Heart right ventricle (tissue), 16 donors: ENCODE measurements around the gene ENTPD8. TPM values are rescaled to one million over a fixed set of nuclear protein-coding genes. Genes with fewer than 3 reads are reported as not detected.

Experiments
- ATAC-seq, 8 donors: fragments of 200-7000 bp; cut with Tn5 transposase; one replicate each; pipeline ENCODE4 v1.9.1; 2020; ENCODE audit warnings: mild to moderate bottlenecking in 8 of 8, moderate library complexity in 8 of 8, moderate number of reproducible peaks in 1 of 8
- DNase-seq, 2 donors: peaks; one replicate each; pipeline ENCODE4 v3.0.0-alpha.2; 2020
- H3K27ac ChIP-seq, 10 donors: fragments of 200-600 bp; sonication (generic) in 2 of 10; one replicate each; pipeline versions ENCODE4 v1.5.0 to v1.8.0; 2020 to 2022; ENCODE audit warnings: mild to moderate bottlenecking in 3 of 10
- H3K27me3 ChIP-seq, 7 donors: fragments of 200-600 bp; one replicate each; pipeline ENCODE4 v1.8.0; 2021 to 2022; ENCODE audit warnings: mild to moderate bottlenecking in 2 of 7
- H3K36me3 ChIP-seq, 9 donors: fragments of 200-600 bp; sonication (generic) in 1 of 9; one replicate each; pipeline versions ENCODE4 v1.5.0 to v1.8.0; 2020 to 2022; ENCODE audit warnings: mild to moderate bottlenecking in 2 of 9
- H3K4me1 ChIP-seq, 9 donors: fragments of 200-600 bp; sonication (generic) in 1 of 9; one replicate each; pipeline versions ENCODE4 v1.5.0 to v1.8.0; 2020 to 2022; ENCODE audit warnings: mild to moderate bottlenecking in 4 of 9
- H3K4me3 ChIP-seq, 10 donors: fragments of 200-600 bp; sonication (generic) in 2 of 10; one replicate each; pipeline versions ENCODE4 v1.5.0 to v1.8.0; 2020 to 2022; ENCODE audit warnings: mild to moderate bottlenecking in 7 of 10, moderate library complexity in 2 of 10
- H3K9me3 ChIP-seq, 11 donors: fragments of 200-600 bp in 10 of 11; sonication (generic) in 2 of 11; one replicate each; pipeline versions ENCODE4 v1.5.0 to v1.8.0; 2013 to 2022; ENCODE audit warnings: mild to moderate bottlenecking in 2 of 11, control low read depth in 1 of 11, moderate library complexity in 1 of 11
- CTCF ChIP-seq, 9 donors: fragments of 200-600 bp; sonication (generic) in 2 of 9; IDR thresholded peaks; one replicate each; pipeline versions ENCODE4 v1.5.0 to v1.8.0; 2021 to 2022; ENCODE audit warnings: antibody characterized with exemption in 9 of 9, mild to moderate bottlenecking in 5 of 9, moderate library complexity in 1 of 9
- WGBS, 2 donors: extraction: QIAGEN DNeasy Blood & Tissue Kit; methylation state at CpG; one replicate each; pipeline ENCODE4 v1.1.7; 2013; ENCODE audit warnings: inconsistent platforms in 1 of 2; 5-methylcytosine and 5-hydroxymethylcytosine counted together
- intact Hi-C, 10 donors: fragments of 100-400 bp; cut with DNase I; formaldehyde crosslinking; loops; one replicate each; pipeline versions ENCODE4 v1.11.1 to v1.14.2; 2022
- polyA plus RNA-seq, 2 donors: library from polyadenylated mRNA; stranded (reverse); fragments of 200-250 nt; gene quantifications; one replicate each; pipeline ENCODE4 v1.2.3, GENCODE V29; 2013
- total RNA-seq, 10 donors: library from RNA; stranded (reverse); fragmentation: NEBNext Ultra II Directional in 3 of 10; extraction: Animal tissue kit (Norgen Biotek cat#: 25700) in 3 of 10; gene quantifications; one replicate each; pipeline versions ENCODE4 v1.2.1 to v1.2.4, GENCODE V29; 2021 to 2023
- donor health status: Arrhythmogenic right ventricular cardiomyopathy.
- donor health status: ischemic (EF 13 %, LVEDD 7.1; RV severe dilation, severe dysfunction).
- donor health status: healthy with polysubstance abuse.
- donor health status: DM: no; HTN: yes; CAD: no.
- donor health status: DM: no; HTN: no; CAD: no.
- donor health status: ischemic (EF 25% LVEDD 6.9; RV normal size, moderate dysfunction).
- donor health status: ischemic (EF 25% LVEDD 5.7; RV mildly dilated, moderate dysfunction).
- donor health status: healthy.
- donor health status: DM: yes; HTN: yes; CAD: no.
- donor health status: Ischemic cardiomyopathy.
- donor health status: ischemic (EF 35%, LVEDD 5.7; RV mildly dilated, moderate dysfunction).
- donor health status: nonischemic (EF 11% LVEDD 7.7; RV severe dilation, severe dysfunction).
- donor health status: DM: yes; HTN: yes; CAD: no.
- donor health status: PGD.
- donor health status: ischemic (EF 29% LVEDD 5.4; RV normal size, mild dysfunction).
- donor health status: nonischemic (EF 23%, LVEDD 6.1; RV moderate dilation, normal function).

ENTPD8 gene
- total and polyA plus RNA-seq, 12 donors, result 0.03 to 0.15 TPM; not detected in 10

- 82% methylated on average over 89 to 99 of the region's 99 CpGs for WGBS, 2 donors
- H3K27me3 ChIP-seq, result no peaks in the 10 kb centered on the region
- TF ChIP-seq CTCF (IDR thresholded peaks at IDR 0.05), result no peak
- H3K9me3 ChIP-seq, result no peaks in the 10 kb centered on the region
- intact Hi-C loops, result no loop called here
- H3K4me1 ChIP-seq, result peaks cover 5 to 56% (median 19%) of the 10 kb centered on the region in 9 donors
- peak overlapping the region; percentile 11 to 56 (median 46) for H3K4me3 ChIP-seq
- H3K27ac ChIP-seq, result peak overlapping the region in 9 of 10 donors; percentile 56 to 84 (median 62)
- DNase-seq (no peak), ATAC-seq (peak in 7 of 8 donors; percentile 21 to 61 (median 55))
- peaks cover 0 to 8% (median 0%) of the 10 kb centered on the region in 9 donors for H3K36me3 ChIP-seq
Measured at GRCh38 chr9:137417161-137418021, 23.8 kb downstream of the ENTPD8 start.

GRCh38 chr9:137416563-137417151 lies 24.5 kb downstream of the ENTPD8 start:
- Histone ChIP-seq H3K27ac (peak overlapping the region in 9 of 10 donors; percentile 56 to 84 (median 62)), H3K4me1 (peaks cover 6 to 56% (median 19%) of the 10 kb centered on the region in 9 donors), H3K4me3 (peak overlapping the region in 9 of 10 donors; percentile 11 to 56 (median 46)), H3K27me3 (no peaks in the 10 kb centered on the region), H3K9me3 (no peaks in the 10 kb centered on the region), H3K36me3 (peaks cover 0 to 8% (median 0%) of the 10 kb centered on the region in 9 donors)
- 81 to 88% methylated on average over 45 of the region's 45 CpGs for WGBS, 2 donors
- ATAC-seq, result peak in 7 of 8 donors; percentile 12 to 66 (median 40)
- no peak for TF ChIP-seq CTCF (IDR thresholded peaks at IDR 0.05)
- DNase-seq, result no peak
- intact Hi-C loops, result no loop called here

GRCh38 chr9:137416006-137416562 lies 25.1 kb downstream of the ENTPD8 start:
- Histone ChIP-seq H3K4me3 (peak overlapping the region in 2 of 10 donors; percentile 52 to 56), H3K27ac (peak overlapping the region in 3 of 10 donors; percentile 78 to 84 (median 79))

More at GRCh38 chr9:137416006-137416562, 25.1 kb downstream of the ENTPD8 start:
- ATAC-seq (no peak), DNase-seq (no peak)
- peaks cover 0 to 8% (median 0%) of the 10 kb centered on the region in 9 donors for H3K36me3 ChIP-seq
- TF ChIP-seq CTCF (IDR thresholded peaks at IDR 0.05), result no peak
- 94 to 96% methylated on average over 23 of the region's 23 CpGs for WGBS, 2 donors
- H3K9me3 ChIP-seq, result no peaks in the 10 kb centered on the region
- intact Hi-C loops, result no loop called here
- H3K27me3 ChIP-seq, result no peaks in the 10 kb centered on the region
- peaks cover 7 to 55% (median 22%) of the 10 kb centered on the region in 9 donors for H3K4me1 ChIP-seq
